ENCODE results near the gene FIGLA. TPM values are rescaled to one million over a fixed set of nuclear protein-coding genes. Genes with fewer than 3 reads are reported as not detected.

Gene FIGLA
- total RNA-seq, 1 experiment from 2014 or later: not detected

GRCh38 chr2:70807828-70808118 is 17.3 kb upstream of the FIGLA start:
- no peaks in the 10 kb centered on the region for H3K9me3 Mint-ChIP-seq (ENCODE audit: low read depth, unreplicated experiment)
- BruUV-seq (replicated peaks): no TSS peak
- CTCF ChIA-PET: interaction anchor here (0.7 kb wide), 1 partner anchor 17 kb away, joined by 3 read pairs; no protein-coding TSS in a partner anchor
- no peaks in the 10 kb centered on the region for H3K4me1 Mint-ChIP-seq (ENCODE audit: low read depth, unreplicated experiment)
- intact Hi-C loops (cut with micrococcal nuclease; ENCODE audit: unreplicated experiment): no loop called here
- H3K36me3 Mint-ChIP-seq (ENCODE audit: insufficient read depth, unreplicated experiment): no peaks in the 10 kb centered on the region
- TF ChIP-seq CTCF (IDR thresholded peaks at IDR 0.05; ENCODE audit: unreplicated experiment): no peak
- no peak for DNase-seq
- H3K4me3 Mint-ChIP-seq (ENCODE audit: low read depth, unreplicated experiment): no peak overlapping the region
- peaks cover 78% of the 10 kb centered on the region for H3K27me3 Mint-ChIP-seq (ENCODE audit: unreplicated experiment)
- no peak overlapping the region for H3K27ac Mint-ChIP-seq (ENCODE audit: unreplicated experiment)

- TF ChIP-seq CTCF (IDR thresholded peaks at IDR 0.05; ENCODE audit: unreplicated experiment): no peak
- CTCF ChIA-PET: no interaction called here
- Mint-ChIP-seq H3K27ac (ENCODE audit: unreplicated experiment) (no peak overlapping the region), H3K4me1 (ENCODE audit: low read depth, unreplicated experiment) (no peaks in the 10 kb centered on the region), H3K36me3 (ENCODE audit: insufficient read depth, unreplicated experiment) (no peaks in the 10 kb centered on the region), H3K4me3 (ENCODE audit: low read depth, unreplicated experiment) (no peak overlapping the region), H3K27me3 (ENCODE audit: unreplicated experiment) (peaks cover 78% of the 10 kb centered on the region), H3K9me3 (ENCODE audit: low read depth, unreplicated experiment) (no peaks in the 10 kb centered on the region)
- intact Hi-C loops (cut with micrococcal nuclease; ENCODE audit: unreplicated experiment): no loop called here
- no TSS peak for BruUV-seq (replicated peaks)
- DNase-seq: no peak
Measured at GRCh38 chr2:70807102-70807827, 16.8 kb upstream of the FIGLA start.

- H3K27me3 Mint-ChIP-seq (ENCODE audit: unreplicated experiment): peaks cover 78% of the 10 kb centered on the region
- H3K27ac Mint-ChIP-seq (ENCODE audit: unreplicated experiment): no peak overlapping the region
- no TSS peak for BruUV-seq (replicated peaks)
- H3K4me1 Mint-ChIP-seq (ENCODE audit: low read depth, unreplicated experiment): no peaks in the 10 kb centered on the region
- TF ChIP-seq CTCF (IDR thresholded peaks at IDR 0.05; ENCODE audit: unreplicated experiment): no peak
- CTCF ChIA-PET: no interaction called here
- no peaks in the 10 kb centered on the region for H3K9me3 Mint-ChIP-seq (ENCODE audit: low read depth, unreplicated experiment)
- H3K4me3 Mint-ChIP-seq (ENCODE audit: low read depth, unreplicated experiment): no peak overlapping the region
- no peak for DNase-seq
- no peaks in the 10 kb centered on the region for H3K36me3 Mint-ChIP-seq (ENCODE audit: insufficient read depth, unreplicated experiment)
- intact Hi-C loops (cut with micrococcal nuclease; ENCODE audit: unreplicated experiment): no loop called here
Measured at GRCh38 chr2:70806620-70807019, 16.2 kb upstream of the FIGLA start.

GRCh38 chr2:70806013-70806412 is 15.6 kb upstream of the FIGLA start:
- CTCF ChIA-PET: interaction anchor here (0.6 kb wide), 1 partner anchor 14 kb away, joined by 4 read pairs; no protein-coding TSS in a partner anchor
- BruUV-seq (replicated peaks): no TSS peak
- H3K9me3 Mint-ChIP-seq (ENCODE audit: low read depth, unreplicated experiment): no peaks in the 10 kb centered on the region
- H3K27ac Mint-ChIP-seq (ENCODE audit: unreplicated experiment): no peak overlapping the region
- no peak for DNase-seq
- no peak for TF ChIP-seq CTCF (IDR thresholded peaks at IDR 0.05; ENCODE audit: unreplicated experiment)
- peaks cover 78% of the 10 kb centered on the region for H3K27me3 Mint-ChIP-seq (ENCODE audit: unreplicated experiment)
- intact Hi-C loops (cut with micrococcal nuclease; ENCODE audit: unreplicated experiment): no loop called here
- no peaks in the 10 kb centered on the region for H3K4me1 Mint-ChIP-seq (ENCODE audit: low read depth, unreplicated experiment)
- H3K36me3 Mint-ChIP-seq (ENCODE audit: insufficient read depth, unreplicated experiment): no peaks in the 10 kb centered on the region
- H3K4me3 Mint-ChIP-seq (ENCODE audit: low read depth, unreplicated experiment): no peak overlapping the region

Data from Calu3 (cell line).